K562 (cell line): ENCODE results near the gene FOXK2. TPM values are rescaled to one million over a fixed set of nuclear protein-coding genes. Genes with fewer than 3 reads are reported as not detected.
A peak's percentile ranks its signal among the peaks of the same experiment; 100 is the strongest.

Experiments
- ARID3B ChIP-seq: fragments of 250-450 bp; sonication (Bioruptor Pico); IDR thresholded peaks from 2 replicates; pipeline ENCODE4 v1.4.0; 2020; ENCODE audit warnings: borderline replicate concordance
- CCAR2 ChIP-seq: fragments of 200-400 bp; formaldehyde crosslinking; IDR thresholded peaks from 2 replicates; pipeline ENCODE4 v1.6.1; 2017; ENCODE audit warnings: mild to moderate bottlenecking, low read depth, low read length
- CCNT2 ChIP-seq: IDR thresholded peaks from 2 replicates; pipeline ENCODE4 v1.6.1; 2011; ENCODE audit warnings: borderline replicate concordance, low read depth, mild to moderate bottlenecking, moderate library complexity, mixed read lengths, low read length; ENCODE audit not compliant: insufficient read length; ENCODE audit errors: extremely low read depth
- CHD2 ChIP-seq: IDR thresholded peaks from 2 replicates; pipeline ENCODE4 v1.6.1; 2011; ENCODE audit warnings: low read depth, low read length
- CHD4 ChIP-seq: fragments of 200-600 bp; sonication (generic); IDR thresholded peaks from 3 replicates; pipeline ENCODE4 v1.6.1; 2012; ENCODE audit warnings: low read depth, mild to moderate bottlenecking, mixed read lengths, low read length, inconsistent platforms; ENCODE audit not compliant: insufficient read depth, insufficient replicate concordance, poor library complexity, severe bottlenecking
- CXXC5 ChIP-seq: fragments of 250-450 bp; sonication (Bioruptor Pico); IDR thresholded peaks from 2 replicates; pipeline ENCODE4 v1.8.0; 2022; ENCODE audit warnings: inconsistent platforms, mild to moderate bottlenecking, moderate library complexity
- E2F5 ChIP-seq: sonication (generic); formaldehyde crosslinking; IDR thresholded peaks from 2 replicates; pipeline ENCODE4 v1.8.0; 2022; ENCODE audit warnings: mild to moderate bottlenecking, missing genetic modification reagents
- GTF2F1 ChIP-seq: IDR thresholded peaks from 2 replicates; pipeline ENCODE4 v1.6.1; 2011; ENCODE audit warnings: low read depth, low read length, improper control_type of control experiment
- IRF2 ChIP-seq: sonication (generic); formaldehyde crosslinking; IDR thresholded peaks from 2 replicates; pipeline ENCODE4 v1.8.1; 2022; ENCODE audit warnings: mild to moderate bottlenecking, missing genetic modification reagents
- MCM3 ChIP-seq: fragments of 450-650 bp; IDR thresholded peaks from 2 replicates; pipeline ENCODE4 v1.6.1; 2016
- MTF1 ChIP-seq: fragments of 250-450 bp; sonication (Bioruptor Pico); IDR thresholded peaks from 2 replicates; pipeline ENCODE4 v1.9.0; 2021; ENCODE audit warnings: moderate library complexity, mild to moderate bottlenecking, inconsistent platforms, borderline replicate concordance
- NFE2 ChIP-seq: IDR thresholded peaks from 2 replicates; pipeline ENCODE4 v1.6.1; 2014; ENCODE audit warnings: antibody characterized with exemption, low read depth
- NFRKB ChIP-seq: fragments of 450-650 bp; IDR thresholded peaks from 2 replicates; pipeline ENCODE4 v1.6.1; 2016; ENCODE audit warnings: low read depth
- NR3C1 ChIP-seq: sonication (generic); formaldehyde crosslinking; IDR thresholded peaks from 2 replicates; pipeline ENCODE4 v1.8.1; 2022; ENCODE audit warnings: missing genetic modification reagents
- POLR2G ChIP-seq: fragments of 200-400 bp; formaldehyde crosslinking; IDR thresholded peaks from 2 replicates; pipeline ENCODE4 v1.6.1; 2017; ENCODE audit warnings: low read depth, mild to moderate bottlenecking, antibody characterized with exemption, low read length, moderate library complexity
- POU5F1 ChIP-seq: fragments of 150-350 bp; IDR thresholded peaks from 2 replicates; pipeline ENCODE4 v1.6.1; 2014; ENCODE audit warnings: borderline replicate concordance, low read length, low read depth, mild to moderate bottlenecking; ENCODE audit not compliant: partially characterized antibody
- PTTG1 ChIP-seq: fragments of 450-650 bp; IDR thresholded peaks from 2 replicates; pipeline ENCODE4 v1.6.1; 2016; ENCODE audit warnings: low read depth, mild to moderate bottlenecking, missing genetic modification characterization, missing compliant biosample characterization
- RCOR1 ChIP-seq, 2 experiments: IDR thresholded peaks; 2 replicates each; pipeline ENCODE4 v1.6.1; 2012; ENCODE audit warnings: low read depth in 2 of 2, low read length in 2 of 2, borderline replicate concordance in 1 of 2, improper control_type of control experiment in 1 of 2
- SAP30 ChIP-seq: fragments of 200-600 bp; sonication (generic); IDR thresholded peaks from 2 replicates; pipeline ENCODE4 v1.6.1; 2012; ENCODE audit warnings: borderline replicate concordance, low read depth, mild to moderate bottlenecking, moderate library complexity, low read length, control low read depth, inconsistent platforms; ENCODE audit not compliant: insufficient read depth, poor library complexity, severe bottlenecking
- SMAD1 ChIP-seq: fragments of 150-350 bp; IDR thresholded peaks from 2 replicates; pipeline ENCODE4 v1.6.1; 2014; ENCODE audit warnings: low read length, low read depth; ENCODE audit not compliant: partially characterized antibody
- TAF15 ChIP-seq: fragments of 200-400 bp; formaldehyde crosslinking; IDR thresholded peaks from 2 replicates; pipeline ENCODE4 v1.6.1; 2017; ENCODE audit warnings: mild to moderate bottlenecking, low read depth, low read length, moderate library complexity
- U2AF1 ChIP-seq: fragments of 200-400 bp; formaldehyde crosslinking; optimal IDR thresholded peaks from 2 replicates; pipeline ENCODE3; 2017; ENCODE audit warnings: mild to moderate bottlenecking, low read depth, low read length, moderate library complexity
- ZFX ChIP-seq: sonication (generic); formaldehyde crosslinking; IDR thresholded peaks from 2 replicates; pipeline ENCODE4 v1.8.0; 2022; ENCODE audit warnings: mild to moderate bottlenecking, missing genetic modification reagents, moderate library complexity
- ZNF274 ChIP-seq: IDR thresholded peaks from 2 replicates; pipeline ENCODE4 v1.6.1; 2011; ENCODE audit warnings: low read depth, mild to moderate bottlenecking, low read length, moderate library complexity, borderline replicate concordance
- ZNF324 ChIP-seq: fragments of 250-450 bp; sonication (Bioruptor Pico); IDR thresholded peaks from 2 replicates; pipeline ENCODE4 v1.4.0; 2020; ENCODE audit warnings: mild to moderate bottlenecking
- ZNF551 ChIP-seq: fragments of 250-450 bp; sonication (Bioruptor Pico); IDR thresholded peaks from 2 replicates; pipeline ENCODE4 v1.5.0; 2021; ENCODE audit warnings: mild to moderate bottlenecking, moderate library complexity
- ZNF785 ChIP-seq: fragments of 250-450 bp; sonication (Bioruptor Pico); IDR thresholded peaks from 2 replicates; pipeline ENCODE4 v1.4.0; 2020; ENCODE audit warnings: mild to moderate bottlenecking
- polyA plus RNA-seq, 8 experiments: library from polyadenylated mRNA; depleted of rRNA in 4 of 8; stranded (reverse) in 5 of 8; unstranded in 3 of 8; fragments of >200 nt; fragmentation: Nextera tagmentation in 2 of 8; fragmentation: Illumina TruSeq in 1 of 8; extraction: Ambion mirVana in 2 of 8; extraction: Trizol in 1 of 8; gene quantifications; 2 replicates each; pipeline versions ENCODE4 v1.2.1 to v1.2.3, GENCODE V29; 2011 to 2014; ENCODE audit warnings: inconsistent platforms in 1 of 8, missing spikeins in 1 of 8
- total RNA-seq, 7 experiments: library from RNA; depleted of rRNA in 6 of 7; stranded (reverse); fragments of >200 nt in 6 of 7; fragmentation: Illumina TruSeq in 2 of 7; extraction: Trizol in 2 of 7; gene quantifications; 2 replicates each; pipeline versions ENCODE4 v1.2.1 to v1.2.3, GENCODE V29; 2011 to 2021; ENCODE audit warnings: low replicate concordance in 1 of 7

The FOXK2 gene
- total and polyA plus RNA-seq, 9 of the 15 experiments (the other 6 are each of a cell fraction or from before 2014, with no cell fraction given): 3.0 to 86.0 (median 44.1) TPM

GRCh38 chr17:82519971-82520903 lies 705 bp downstream of the FOXK2 start (continued):
- TF ChIP-seq ARID3B (no peak), ZNF324 (CRISPR knock-in tag) (no peak), MTF1 (no peak), CHD2 (no peak), CHD4 (no peak), ZNF551 (CRISPR knock-in tag) (no peak), POU5F1 (no peak), CCAR2 (no peak), U2AF1 (no peak), ZNF785 (CRISPR knock-in tag) (no peak), RCOR1 (IDR thresholded peaks at IDR 0.05; ENCODE audit: borderline replicate concordance in 1 of 2, low read depth in 2 of 2, low read length in 2 of 2) (no peak), NFRKB (no peak), SMAD1 (no peak), MCM3 (no peak), POLR2G (0 out of 2 replicates have a peak, but pooled peaks have one; percentile 10), CXXC5 (no peak), TAF15 (no peak), ZFX (CRISPR knock-in tag) (peak; percentile 55; the same call in 1 of the 2 replicates), ZNF274 (no peak), GTF2F1 (no peak), PTTG1 (tag) (no peak), NR3C1 (CRISPR knock-in tag) (peak; percentile 57; the same call in 1 of the 2 replicates), SAP30 (peak; percentile 53), E2F5 (CRISPR knock-in tag) (no peak), CCNT2 (no peak), IRF2 (CRISPR knock-in tag) (no peak), NFE2 (no peak)
